Fibroblast of skin of right quadriceps (primary cell): ENCODE measurements around the gene LINC00237.

Experiments used
- DNase-seq: peaks from one replicate; pipeline ENCODE4 v3.0.0-alpha.2; 2013

Gene LINC00237

GRCh38 chr20:21106171-21107017, at the start of gene LINC00237:
TSS of gene LINC00237 (minus strand) at chr20:21106358.
- DNase-seq: no peak

- no peak for DNase-seq
Observed at GRCh38 chr20:21155268-21155667, 49.1 kb upstream of the LINC00237 start.

DNA sequence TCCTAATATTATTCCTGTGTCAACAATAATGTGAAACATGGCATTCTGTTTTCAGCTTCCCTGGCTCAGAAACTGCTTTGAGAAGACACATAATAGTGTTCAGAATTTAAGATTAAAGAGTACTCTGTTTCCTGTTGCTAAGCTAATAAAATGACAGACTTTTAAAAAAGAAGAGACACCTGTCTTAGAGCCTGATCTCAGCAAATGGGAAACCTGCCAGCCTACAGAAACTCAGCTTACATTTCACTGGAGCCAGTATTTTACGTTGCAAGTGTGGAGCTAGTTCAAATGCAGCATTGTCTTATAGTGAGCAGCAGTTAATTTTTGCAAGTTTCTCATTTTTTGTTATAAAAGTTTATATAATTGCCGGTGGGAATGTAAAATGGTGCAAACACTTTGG, 48.5 kb upstream of the LINC00237 start:
- no peak for DNase-seq

GRCh38 chr20:21151791-21152190, 45.6 kb upstream of the LINC00237 start:
- peak; percentile 14 for DNase-seq

- DNase-seq: no peak
Observed at GRCh38 chr20:21149344-21149743, 43.2 kb upstream of the LINC00237 start.

DNA sequence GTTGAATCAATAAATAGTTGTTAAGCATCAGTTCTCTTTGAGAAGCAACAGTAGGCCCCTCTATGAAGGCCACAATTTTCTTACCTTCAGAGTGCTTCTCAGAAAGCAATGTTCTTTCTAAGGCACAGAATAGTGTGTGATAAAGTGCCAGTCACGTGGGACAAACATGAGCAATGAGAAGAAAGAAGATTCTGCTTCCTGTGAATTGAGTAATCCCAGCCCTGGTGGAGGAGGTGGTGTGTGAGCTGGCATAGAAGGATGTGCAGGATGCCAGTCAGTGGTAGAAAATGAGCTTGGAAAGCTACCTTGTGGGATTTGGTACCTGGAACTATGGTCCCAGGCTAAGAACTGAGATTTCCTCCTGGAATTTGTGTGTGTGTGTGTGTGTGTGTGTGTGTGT, 41.4 kb upstream of the LINC00237 start:
- peak; percentile 11 for DNase-seq

DNA sequence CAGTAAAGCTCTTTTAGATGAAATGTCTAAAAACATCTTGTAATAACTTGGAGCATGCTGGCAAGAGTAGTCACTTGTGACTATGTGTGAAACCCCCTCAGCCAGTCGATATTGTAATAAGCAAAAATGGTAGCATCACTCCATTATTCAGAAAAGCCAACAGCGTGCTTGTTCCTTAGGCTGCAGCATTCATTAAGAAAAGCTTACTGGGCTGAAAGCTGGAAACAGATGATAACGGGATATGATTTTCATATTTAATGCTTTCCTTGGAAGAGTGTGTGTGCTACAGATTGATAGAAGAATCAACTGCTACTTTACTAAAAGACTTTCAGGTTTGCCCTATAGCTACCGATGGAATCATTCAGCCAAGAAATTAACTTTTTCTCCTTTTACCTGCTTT, 40.1 kb upstream of the LINC00237 start:
- DNase-seq: no peak

GRCh38 chr20:21145424-21145823, 39.3 kb upstream of the LINC00237 start:
- DNase-seq: no peak

- DNase-seq: no peak
Observed at GRCh38 chr20:21143194-21143890, 37.2 kb upstream of the LINC00237 start.

GRCh38 chr20:21141825-21142224, 35.7 kb upstream of the LINC00237 start:
- DNase-seq: no peak

GRCh38 chr20:21139881-21140566, 33.9 kb upstream of the LINC00237 start:
- no peak for DNase-seq

DNA sequence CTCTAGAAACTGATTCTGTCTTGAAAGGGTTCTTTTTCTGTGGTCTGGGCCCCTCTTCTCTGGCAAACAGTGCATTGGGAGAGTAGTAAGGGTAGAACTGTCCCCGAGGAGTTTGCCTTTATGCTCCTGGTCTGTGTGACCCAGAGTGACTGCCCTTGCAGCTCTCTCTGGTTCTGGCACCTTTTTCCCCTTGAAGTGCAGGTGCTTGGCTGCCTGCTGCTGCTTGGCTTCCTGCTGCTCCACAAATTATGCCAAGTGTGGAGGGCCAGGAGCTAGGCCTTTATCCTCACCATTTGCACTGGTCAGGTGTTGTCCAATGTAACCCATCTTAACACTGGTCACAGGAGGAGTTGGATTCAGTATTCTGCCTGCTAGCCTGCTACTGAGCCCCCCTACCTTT, 30.9 kb upstream of the LINC00237 start:
- DNase-seq: no peak

- DNase-seq: no peak
Observed at GRCh38 chr20:21136015-21136732, 30.0 kb upstream of the LINC00237 start.

DNA sequence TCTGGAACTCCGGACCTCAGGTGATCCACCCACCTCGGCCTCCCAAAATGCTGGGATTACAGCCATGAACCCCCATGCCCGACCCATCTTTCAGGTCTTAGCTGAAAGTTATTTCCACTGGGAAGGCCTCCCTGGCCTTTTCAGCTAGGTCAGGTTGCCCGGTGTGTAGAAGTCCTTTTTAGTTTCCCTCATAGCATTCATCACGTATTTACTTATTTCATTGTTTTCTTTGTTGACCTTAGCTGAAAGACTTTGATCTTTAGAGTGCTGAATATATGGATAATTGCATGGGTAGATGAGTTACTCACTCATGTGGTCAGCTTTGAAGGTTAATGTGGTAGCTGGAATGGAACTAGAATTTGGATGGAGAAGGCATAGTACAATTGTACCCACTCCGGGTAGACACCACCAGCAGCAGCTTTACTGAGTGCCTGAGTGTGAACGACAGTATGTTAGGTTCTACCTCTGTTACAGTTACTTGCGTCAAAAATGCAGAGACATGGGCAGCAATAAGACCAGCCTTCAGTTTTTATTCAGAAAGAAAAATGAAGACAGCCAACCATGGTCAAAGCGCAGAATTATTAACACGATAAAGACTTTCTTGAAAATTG, 28.8 kb upstream of the LINC00237 start:
- no peak for DNase-seq

- no peak for DNase-seq
Observed at GRCh38 chr20:21133917-21134622, 27.9 kb upstream of the LINC00237 start.

GRCh38 chr20:21133404-21133803, 27.2 kb upstream of the LINC00237 start:
- DNase-seq: no peak

GRCh38 chr20:21129861-21130260, 23.7 kb upstream of the LINC00237 start:
- DNase-seq: no peak

DNA sequence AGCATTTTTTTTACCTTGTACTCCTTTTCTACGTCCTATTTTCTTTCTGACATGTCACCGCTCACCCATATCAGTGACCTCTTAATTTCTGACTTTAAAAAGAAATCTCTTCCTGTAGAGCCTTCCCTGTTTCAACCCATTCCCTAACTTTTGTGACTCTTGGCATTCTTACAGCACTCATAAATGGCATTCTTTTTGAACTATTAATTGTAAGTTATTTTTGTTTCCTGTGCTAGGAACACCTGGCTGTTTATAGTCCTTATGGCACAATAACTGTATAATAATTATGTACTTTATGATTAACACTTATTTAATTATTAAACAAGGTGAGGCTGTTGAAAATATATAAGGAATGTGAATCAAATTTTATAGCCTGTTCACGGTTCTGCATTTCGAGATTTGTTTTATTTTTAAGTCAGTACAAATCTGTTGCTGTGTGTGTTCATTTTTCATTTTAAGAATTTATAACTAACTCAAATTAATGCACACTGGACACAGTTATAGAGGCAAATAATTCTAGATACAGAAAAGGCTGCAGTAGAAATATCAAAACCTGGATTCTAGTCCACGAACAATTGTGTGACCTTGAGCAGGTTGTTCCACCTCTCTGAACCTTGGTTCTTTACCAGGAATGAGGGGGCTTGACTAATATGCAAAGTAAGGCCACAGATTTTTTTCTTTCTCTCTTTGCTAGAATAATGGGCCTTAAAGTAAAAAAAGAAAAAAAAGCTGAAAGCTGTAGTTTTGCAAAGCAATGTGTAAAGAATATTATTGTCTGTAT, 21.2 kb upstream of the LINC00237 start:
- DNase-seq: no peak

DNA sequence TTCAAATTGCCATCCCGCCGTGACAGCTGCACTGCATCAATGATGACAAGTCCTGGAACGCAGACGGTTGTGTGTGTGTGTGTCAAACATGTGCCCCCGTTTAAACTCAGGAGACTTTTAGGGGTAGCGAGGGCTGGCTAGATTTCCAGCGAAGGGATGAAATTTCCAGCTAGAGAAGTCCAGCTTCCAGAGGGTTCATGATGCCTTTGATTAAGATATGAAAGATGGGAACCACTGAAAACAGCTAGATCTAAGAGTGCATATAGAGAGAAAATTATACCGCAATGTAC, 20.4 kb upstream of the LINC00237 start:
- DNase-seq: no peak

DNA sequence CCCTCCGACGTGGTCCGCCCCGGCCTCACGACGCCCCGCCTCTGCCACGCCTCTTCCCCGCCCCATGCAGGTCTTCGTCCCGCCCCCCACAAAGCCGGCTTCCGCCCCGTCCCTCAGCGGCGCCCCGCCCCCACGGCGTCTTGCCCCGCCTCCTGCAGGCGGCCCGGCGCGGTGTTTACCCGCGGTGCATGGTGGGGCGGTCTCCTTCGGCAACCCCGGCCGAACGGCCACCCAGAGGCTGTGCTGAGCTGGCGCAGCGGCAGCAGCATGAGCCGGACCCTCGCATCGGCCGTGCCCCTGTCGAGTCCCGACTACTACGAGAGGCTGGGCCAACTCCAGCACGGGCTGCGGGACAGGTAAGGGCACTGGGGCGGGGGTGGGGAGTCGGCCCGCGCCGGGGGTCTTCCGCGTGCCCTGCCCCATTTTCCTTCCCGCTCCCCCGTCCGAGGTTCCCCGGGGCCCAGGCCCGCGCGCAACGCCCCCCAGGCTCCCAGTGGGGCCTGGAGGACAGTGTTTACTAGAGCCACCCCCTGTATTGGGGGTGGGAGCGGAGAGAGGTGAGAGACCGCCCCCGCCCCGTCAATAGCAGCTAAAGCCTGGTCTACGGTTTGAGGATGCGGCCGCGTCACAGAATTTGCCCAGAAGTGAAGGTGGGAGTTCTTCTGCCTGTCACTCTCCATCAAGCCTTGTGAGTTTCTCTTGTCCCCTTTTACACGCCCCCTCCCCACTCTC, 19.9 kb upstream of the LINC00237 start, which contains the start of gene KIZ:
KIZ (plus strand) TSS at position 234 of the 732 bp plus-strand sequence; CDS start at position 268, 34 bp downstream.
- DNase-seq: peak; percentile 94
